ENCODE results near the gene HNMT. TPM values are rescaled to one million over a fixed set of nuclear protein-coding genes. Genes with fewer than 3 reads are reported as not detected.

Gene HNMT
- total and polyA plus RNA-seq, 2 donors (not counting 1 experiment from before 2014, with no cell fraction given): 0.24 TPM; not detected in 1

GRCh38 chr2:138016351-138017087 lies 52.2 kb downstream of the HNMT start:
- ATAC-seq (ENCODE audit: low read depth) (no peak), DNase-seq (no peak)
- Mint-ChIP-seq H3K9me3 (ENCODE audit: insufficient read depth) (no peaks in the 10 kb centered on the region), H3K4me1 (no peaks in the 10 kb centered on the region), H3K4me3 (no peak overlapping the region), H3K27ac (no peak overlapping the region), H3K27me3 (no peaks in the 10 kb centered on the region)
- no peaks in the 10 kb centered on the region for H3K79me2 ChIP-seq (ENCODE audit: control insufficient read depth, insufficient read depth, low read length)
- WGBS (ENCODE audit: insufficient coverage): no CpG with 5 or more reads among the region's 3 CpGs
- POLR2A ChIA-PET: no interaction called here
- H3K4me2 ChIP-seq (replicated peaks; ENCODE audit: low read depth, low read length, poor library complexity, severe bottlenecking): no peak overlapping the region
- TF ChIP-seq CTCF (IDR thresholded peaks at IDR 0.05) (no peak), EZH2 (IDR thresholded peaks at IDR 0.05; ENCODE audit: borderline replicate concordance, insufficient read depth, low read depth, low read length, poor library complexity, severe bottlenecking) (no peak)
- H4K20me1 ChIP-seq (ENCODE audit: control insufficient read depth, insufficient read depth, low read length, poor library complexity, severe bottlenecking): no peaks in the 10 kb centered on the region
- H3K4me1 ChIP-seq (ENCODE audit: control insufficient read depth in 2 of 2, insufficient read depth in 2 of 2, low read length in 2 of 2): no peaks in the 10 kb centered on the region
- no peak overlapping the region for H3K4me3 ChIP-seq (ENCODE audit: control extremely low read depth in 1 of 5, extremely low read depth in 1 of 5, insufficient read depth in 1 of 5, low read depth in 2 of 5, low read length in 4 of 5)
- H2AFZ ChIP-seq (ENCODE audit: insufficient read depth, low read depth, low read length, poor library complexity, severe bottlenecking): no peak overlapping the region
- CTCF ChIA-PET: interaction anchor here (1.2 kb wide), 1 partner anchor 10 kb away, joined by 3 read pairs; no protein-coding TSS in a partner anchor
- intact Hi-C loops (cut with micrococcal nuclease): no loop called here
- no peak overlapping the region for H3K9ac ChIP-seq (ENCODE audit: low read length)
- H3K27ac ChIP-seq (ENCODE audit: low read length in 2 of 2): no peak overlapping the region
- H3K9me3 ChIP-seq (ENCODE audit: control extremely low read depth in 1 of 3, control insufficient read depth in 2 of 3, insufficient read depth in 1 of 3, low read length in 2 of 3): no peaks in the 10 kb centered on the region
- no peaks in the 10 kb centered on the region for H3K36me3 ChIP-seq (replicated peaks in 1 of 2; ENCODE audit: control extremely low read depth in 1 of 2, control insufficient read depth in 1 of 2, extremely low read depth in 1 of 2, insufficient read depth in 2 of 2, low read length in 1 of 2)
- no peaks in the 10 kb centered on the region for H3K27me3 ChIP-seq (replicated peaks in 1 of 4; ENCODE audit: control extremely low read depth in 1 of 4, control insufficient read depth in 3 of 4, insufficient read depth in 4 of 4, low read length in 3 of 4)

GRCh38 chr2:138017824-138018223 lies 53.6 kb downstream of the HNMT start:
- H3K27ac ChIP-seq (ENCODE audit: low read length in 2 of 2): no peak overlapping the region
- Mint-ChIP-seq H3K27me3 (no peaks in the 10 kb centered on the region), H3K27ac (no peak overlapping the region), H3K9me3 (ENCODE audit: insufficient read depth) (no peaks in the 10 kb centered on the region), H3K4me3 (no peak overlapping the region), H3K4me1 (no peaks in the 10 kb centered on the region)
- no peaks in the 10 kb centered on the region for H3K36me3 ChIP-seq (replicated peaks in 1 of 2; ENCODE audit: control extremely low read depth in 1 of 2, control insufficient read depth in 1 of 2, extremely low read depth in 1 of 2, insufficient read depth in 2 of 2, low read length in 1 of 2)
- H2AFZ ChIP-seq (ENCODE audit: insufficient read depth, low read depth, low read length, poor library complexity, severe bottlenecking): no peak overlapping the region
- H3K79me2 ChIP-seq (ENCODE audit: control insufficient read depth, insufficient read depth, low read length): no peaks in the 10 kb centered on the region
- no peak overlapping the region for H3K9ac ChIP-seq (ENCODE audit: low read length)
- no peaks in the 10 kb centered on the region for H3K4me1 ChIP-seq (ENCODE audit: control insufficient read depth in 2 of 2, insufficient read depth in 2 of 2, low read length in 2 of 2)
- CTCF ChIA-PET: interaction anchor here (1.2 kb wide), 1 partner anchor 8 kb away, joined by 3 read pairs; no protein-coding TSS in a partner anchor
- no peaks in the 10 kb centered on the region for H4K20me1 ChIP-seq (ENCODE audit: control insufficient read depth, insufficient read depth, low read length, poor library complexity, severe bottlenecking)
- DNase-seq: no peak
- no peak for ATAC-seq (ENCODE audit: low read depth)
- no peaks in the 10 kb centered on the region for H3K9me3 ChIP-seq (ENCODE audit: control extremely low read depth in 1 of 3, control insufficient read depth in 2 of 3, insufficient read depth in 1 of 3, low read length in 2 of 3)
- no peak for TF ChIP-seq CTCF (IDR thresholded peaks at IDR 0.05)
- no peak for TF ChIP-seq EZH2 (IDR thresholded peaks at IDR 0.05; ENCODE audit: borderline replicate concordance, insufficient read depth, low read depth, low read length, poor library complexity, severe bottlenecking)
- H3K4me3 ChIP-seq (ENCODE audit: control extremely low read depth in 1 of 5, extremely low read depth in 1 of 5, insufficient read depth in 1 of 5, low read depth in 2 of 5, low read length in 4 of 5): no peak overlapping the region
- POLR2A ChIA-PET: no interaction called here
- intact Hi-C loops (cut with micrococcal nuclease): no loop called here
- H3K4me2 ChIP-seq (replicated peaks; ENCODE audit: low read depth, low read length, poor library complexity, severe bottlenecking): no peak overlapping the region
- 40% methylated on average over 1 of the region's 1 CpG for WGBS (ENCODE audit: insufficient coverage)
- H3K27me3 ChIP-seq (replicated peaks in 1 of 4; ENCODE audit: control extremely low read depth in 1 of 4, control insufficient read depth in 3 of 4, insufficient read depth in 4 of 4, low read length in 3 of 4): no peaks in the 10 kb centered on the region

Measured in B cell (primary cell).